ENCODE results near the gene CEP128.

Gene CEP128

DNA sequence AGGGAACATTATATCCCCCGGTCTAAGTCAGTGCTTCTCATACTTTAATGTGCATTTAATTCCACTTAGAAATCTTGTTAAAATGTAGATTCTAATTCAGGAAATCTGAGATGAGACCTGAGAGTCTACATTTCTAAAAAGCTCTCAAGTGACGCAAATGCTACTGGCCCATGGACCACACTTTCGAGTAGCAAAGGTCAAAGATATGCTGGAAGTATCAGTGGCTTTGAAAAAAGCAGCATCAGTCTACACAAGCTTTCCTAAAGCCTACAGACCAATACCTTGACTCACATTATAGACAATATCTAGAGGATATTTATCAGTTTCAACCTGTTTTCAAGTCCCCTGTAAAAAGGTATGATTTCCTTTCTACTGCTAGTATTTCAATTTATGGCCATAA lies 248.6 kb downstream of the CEP128 start:
- Histone ChIP-seq H3K9ac (ENCODE audit: low read length) (no peak overlapping the region), H3K27me3 (ENCODE audit: control insufficient read depth, insufficient read depth, low read length) (no peaks in the 10 kb centered on the region), H3K9me3 (ENCODE audit: control insufficient read depth, low read length) (no peaks in the 10 kb centered on the region), H3K36me3 (ENCODE audit: control insufficient read depth, insufficient read depth, low read length) (no peaks in the 10 kb centered on the region), H3K4me3 (ENCODE audit: low read length) (no peak overlapping the region), H3K4me1 (ENCODE audit: control insufficient read depth, insufficient read depth, low read length) (no peaks in the 10 kb centered on the region)

DNA sequence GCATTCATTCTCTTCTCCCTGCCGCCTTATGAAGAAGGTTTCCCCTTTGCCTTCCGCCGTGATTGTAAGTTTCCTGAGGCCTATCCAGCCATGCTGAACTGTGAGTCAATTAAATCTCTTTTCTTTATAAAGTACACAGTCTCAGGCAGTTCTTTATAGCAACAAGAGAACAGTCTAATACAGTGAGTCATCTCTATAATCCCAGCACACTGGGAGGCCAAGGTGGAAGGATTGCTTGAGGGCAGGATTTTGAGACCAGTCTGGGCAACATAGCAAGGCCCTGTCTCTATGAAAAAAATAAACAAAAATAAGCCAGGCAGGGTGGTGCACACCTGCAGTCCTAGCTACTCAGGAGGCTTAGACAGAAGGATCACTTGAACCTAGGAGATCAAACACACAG lies 259.9 kb downstream of the CEP128 start:
- Histone ChIP-seq H3K36me3 (ENCODE audit: control insufficient read depth, insufficient read depth, low read length) (no peaks in the 10 kb centered on the region), H3K9ac (ENCODE audit: low read length) (no peak overlapping the region), H3K4me1 (ENCODE audit: control insufficient read depth, insufficient read depth, low read length) (no peaks in the 10 kb centered on the region), H3K9me3 (ENCODE audit: control insufficient read depth, low read length) (no peaks in the 10 kb centered on the region), H3K4me3 (ENCODE audit: low read length) (no peak overlapping the region), H3K27me3 (ENCODE audit: control insufficient read depth, insufficient read depth, low read length) (no peaks in the 10 kb centered on the region)

DNA sequence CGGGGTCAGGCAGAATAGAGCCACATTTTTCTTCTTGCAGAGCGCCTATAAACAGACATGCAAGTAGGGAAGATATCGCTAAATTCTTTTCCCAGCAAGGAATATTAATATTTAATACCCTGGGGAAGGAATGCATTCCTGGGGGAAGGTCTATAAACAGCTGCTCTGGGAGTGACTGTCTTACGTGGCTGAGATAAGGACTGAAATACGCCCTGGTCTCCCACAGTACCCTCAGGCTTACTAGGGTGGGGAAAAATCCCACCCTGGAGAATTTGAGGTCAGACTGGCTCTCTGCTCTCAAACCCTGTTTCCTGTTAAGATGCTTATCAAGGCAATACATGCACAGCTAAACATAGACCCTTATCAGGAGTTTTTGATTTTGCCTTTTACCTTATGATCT lies 262.3 kb downstream of the CEP128 start:
- Histone ChIP-seq H3K27me3 (ENCODE audit: control insufficient read depth, insufficient read depth, low read length) (no peaks in the 10 kb centered on the region), H3K9ac (ENCODE audit: low read length) (no peak overlapping the region), H3K9me3 (ENCODE audit: control insufficient read depth, low read length) (no peaks in the 10 kb centered on the region), H3K4me1 (ENCODE audit: control insufficient read depth, insufficient read depth, low read length) (no peaks in the 10 kb centered on the region), H3K4me3 (ENCODE audit: low read length) (no peak overlapping the region), H3K36me3 (ENCODE audit: control insufficient read depth, insufficient read depth, low read length) (no peaks in the 10 kb centered on the region)

DNA sequence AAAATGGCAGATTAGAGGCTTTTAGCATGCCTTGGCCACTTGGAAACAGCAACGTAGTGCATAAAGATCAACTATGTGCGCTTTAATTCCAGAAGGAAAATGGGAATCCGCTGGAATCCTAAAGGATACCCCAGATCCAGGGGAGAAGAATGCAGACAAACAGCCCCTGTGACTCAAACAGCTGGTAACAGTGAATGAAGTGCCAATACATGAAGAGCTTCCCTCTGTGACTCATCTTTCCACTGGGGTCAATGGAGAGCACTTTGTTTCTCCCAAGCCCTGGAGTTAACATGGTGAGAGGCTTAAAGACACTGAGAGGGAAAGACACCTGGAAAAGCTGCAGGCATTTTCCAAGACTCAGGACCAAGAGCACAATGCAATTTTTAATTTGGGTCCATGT lies 263.1 kb downstream of the CEP128 start:
- Histone ChIP-seq H3K9ac (ENCODE audit: low read length) (no peak overlapping the region), H3K9me3 (ENCODE audit: control insufficient read depth, low read length) (no peaks in the 10 kb centered on the region), H3K27me3 (ENCODE audit: control insufficient read depth, insufficient read depth, low read length) (no peaks in the 10 kb centered on the region), H3K4me1 (ENCODE audit: control insufficient read depth, insufficient read depth, low read length) (no peaks in the 10 kb centered on the region), H3K36me3 (ENCODE audit: control insufficient read depth, insufficient read depth, low read length) (no peaks in the 10 kb centered on the region), H3K4me3 (ENCODE audit: low read length) (no peak overlapping the region)

DNA sequence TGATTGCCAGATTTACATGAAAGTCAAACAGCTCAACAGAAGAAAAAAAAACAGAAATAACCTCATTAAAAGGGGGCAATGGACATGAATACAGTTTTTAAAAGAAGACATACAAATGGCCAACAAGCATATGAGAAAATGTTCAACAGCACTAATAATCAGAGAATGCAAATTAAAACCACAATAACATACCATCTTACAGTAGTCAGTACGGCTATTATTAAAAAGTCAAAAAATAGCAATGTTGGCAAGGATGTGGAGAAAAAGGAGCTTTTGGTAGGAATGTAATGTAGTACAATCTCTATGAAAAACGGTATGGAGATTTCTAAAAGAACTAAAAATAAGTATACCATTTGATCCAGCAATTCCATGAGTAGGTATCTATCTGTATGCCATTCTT lies 272.1 kb downstream of the CEP128 start:
- H3K4me1 ChIP-seq (ENCODE audit: control insufficient read depth, insufficient read depth, low read length): peaks cover 6% of the 10 kb centered on the region
- no peaks in the 10 kb centered on the region for H3K27me3 ChIP-seq (ENCODE audit: control insufficient read depth, insufficient read depth, low read length)
- H3K36me3 ChIP-seq (ENCODE audit: control insufficient read depth, insufficient read depth, low read length): no peaks in the 10 kb centered on the region
- no peaks in the 10 kb centered on the region for H3K9me3 ChIP-seq (ENCODE audit: control insufficient read depth, low read length)
- no peak overlapping the region for H3K4me3 ChIP-seq (ENCODE audit: low read length)
- no peak overlapping the region for H3K9ac ChIP-seq (ENCODE audit: low read length)

DNA sequence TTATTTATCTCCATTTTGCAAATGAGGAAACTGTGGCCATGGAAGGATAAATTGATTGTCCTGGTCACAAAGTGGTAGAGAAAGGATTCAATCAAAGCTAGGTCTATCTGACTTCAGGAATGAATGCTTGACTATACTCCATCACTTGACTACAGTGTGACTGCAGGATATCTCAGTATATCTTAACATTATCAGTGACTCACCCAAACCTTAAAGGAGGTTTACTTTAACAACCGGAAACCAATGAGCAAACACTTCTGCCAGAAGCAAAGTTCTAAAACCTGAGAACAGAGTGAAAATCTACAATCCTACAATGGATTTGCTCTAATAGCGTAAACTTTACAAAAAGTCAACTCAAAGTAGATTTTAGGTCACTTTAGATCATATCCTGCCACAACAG lies 277.0 kb downstream of the CEP128 start:
- Histone ChIP-seq H3K36me3 (ENCODE audit: control insufficient read depth, insufficient read depth, low read length) (no peaks in the 10 kb centered on the region), H3K4me1 (ENCODE audit: control insufficient read depth, insufficient read depth, low read length) (peaks cover 10% of the 10 kb centered on the region), H3K27me3 (ENCODE audit: control insufficient read depth, insufficient read depth, low read length) (no peaks in the 10 kb centered on the region), H3K4me3 (ENCODE audit: low read length) (no peak overlapping the region), H3K9ac (ENCODE audit: low read length) (no peak overlapping the region), H3K9me3 (ENCODE audit: control insufficient read depth, low read length) (no peaks in the 10 kb centered on the region)

GRCh38 chr14:80663541-80663940 lies 278.0 kb downstream of the CEP128 start:
- no peak overlapping the region for H3K9ac ChIP-seq (ENCODE audit: low read length)
- H3K4me3 ChIP-seq (ENCODE audit: low read length): no peak overlapping the region
- H3K36me3 ChIP-seq (ENCODE audit: control insufficient read depth, insufficient read depth, low read length): no peaks in the 10 kb centered on the region
- H3K9me3 ChIP-seq (ENCODE audit: control insufficient read depth, low read length): no peaks in the 10 kb centered on the region
- no peaks in the 10 kb centered on the region for H3K27me3 ChIP-seq (ENCODE audit: control insufficient read depth, insufficient read depth, low read length)
- H3K4me1 ChIP-seq (ENCODE audit: control insufficient read depth, insufficient read depth, low read length): peaks cover 10% of the 10 kb centered on the region

GRCh38 chr14:80659783-80660182 lies 281.8 kb downstream of the CEP128 start:
- Histone ChIP-seq H3K27me3 (ENCODE audit: control insufficient read depth, insufficient read depth, low read length) (no peaks in the 10 kb centered on the region), H3K9ac (ENCODE audit: low read length) (no peak overlapping the region), H3K9me3 (ENCODE audit: control insufficient read depth, low read length) (no peaks in the 10 kb centered on the region), H3K36me3 (ENCODE audit: control insufficient read depth, insufficient read depth, low read length) (no peaks in the 10 kb centered on the region), H3K4me1 (ENCODE audit: control insufficient read depth, insufficient read depth, low read length) (peaks cover 7% of the 10 kb centered on the region), H3K4me3 (ENCODE audit: low read length) (no peak overlapping the region)

GRCh38 chr14:80658733-80659132 lies 282.8 kb downstream of the CEP128 start:
- Histone ChIP-seq H3K9me3 (ENCODE audit: control insufficient read depth, low read length) (no peaks in the 10 kb centered on the region), H3K4me3 (ENCODE audit: low read length) (no peak overlapping the region), H3K36me3 (ENCODE audit: control insufficient read depth, insufficient read depth, low read length) (no peaks in the 10 kb centered on the region), H3K27me3 (ENCODE audit: control insufficient read depth, insufficient read depth, low read length) (no peaks in the 10 kb centered on the region), H3K9ac (ENCODE audit: low read length) (no peak overlapping the region), H3K4me1 (ENCODE audit: control insufficient read depth, insufficient read depth, low read length) (no peaks in the 10 kb centered on the region)

DNA sequence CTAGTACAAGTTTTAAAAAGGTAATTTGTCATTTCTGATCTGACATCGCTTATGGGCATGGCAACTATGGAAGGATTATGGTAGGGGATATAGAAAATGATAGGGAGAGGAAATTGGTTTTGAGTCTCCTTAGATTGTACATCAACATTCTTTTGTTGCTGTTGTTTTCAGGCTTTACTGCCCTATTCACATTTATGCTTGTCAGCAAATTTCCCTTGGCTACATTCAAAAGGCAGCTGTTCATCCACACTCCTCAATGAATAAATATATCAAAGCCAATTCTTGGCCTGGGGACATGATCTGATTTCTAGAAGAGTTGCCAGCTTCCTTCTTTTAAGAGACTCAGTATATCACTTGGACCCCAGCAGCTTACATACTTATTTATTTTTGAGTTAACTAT lies 283.4 kb downstream of the CEP128 start:
- Histone ChIP-seq H3K4me3 (ENCODE audit: low read length) (no peak overlapping the region), H3K36me3 (ENCODE audit: control insufficient read depth, insufficient read depth, low read length) (no peaks in the 10 kb centered on the region), H3K27me3 (ENCODE audit: control insufficient read depth, insufficient read depth, low read length) (no peaks in the 10 kb centered on the region), H3K4me1 (ENCODE audit: control insufficient read depth, insufficient read depth, low read length) (no peaks in the 10 kb centered on the region), H3K9ac (ENCODE audit: low read length) (no peak overlapping the region), H3K9me3 (ENCODE audit: control insufficient read depth, low read length) (no peaks in the 10 kb centered on the region)

DNA sequence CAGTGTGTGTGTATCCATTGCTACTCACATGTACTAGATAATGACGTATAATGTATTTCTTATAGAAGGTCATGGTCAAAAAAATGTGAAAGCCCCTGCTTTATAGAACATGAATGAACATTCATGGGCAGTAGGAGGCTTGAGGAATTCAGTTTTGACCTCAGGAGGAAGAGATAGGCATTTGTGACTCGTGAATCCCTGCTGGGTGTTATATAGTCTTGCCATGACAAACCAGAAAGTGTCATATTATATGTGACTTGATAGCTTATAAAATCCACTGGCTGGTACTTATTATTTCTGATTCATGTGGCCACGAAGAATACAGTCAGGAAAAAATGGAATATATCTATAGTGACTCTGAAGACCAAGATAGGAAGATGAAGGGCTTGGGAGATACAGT lies 287.6 kb downstream of the CEP128 start:
- Histone ChIP-seq H3K4me3 (ENCODE audit: low read length) (no peak overlapping the region), H3K36me3 (ENCODE audit: control insufficient read depth, insufficient read depth, low read length) (no peaks in the 10 kb centered on the region), H3K27me3 (ENCODE audit: control insufficient read depth, insufficient read depth, low read length) (no peaks in the 10 kb centered on the region), H3K9ac (ENCODE audit: low read length) (no peak overlapping the region), H3K4me1 (ENCODE audit: control insufficient read depth, insufficient read depth, low read length) (no peaks in the 10 kb centered on the region), H3K9me3 (ENCODE audit: control insufficient read depth, low read length) (no peaks in the 10 kb centered on the region)

DNA sequence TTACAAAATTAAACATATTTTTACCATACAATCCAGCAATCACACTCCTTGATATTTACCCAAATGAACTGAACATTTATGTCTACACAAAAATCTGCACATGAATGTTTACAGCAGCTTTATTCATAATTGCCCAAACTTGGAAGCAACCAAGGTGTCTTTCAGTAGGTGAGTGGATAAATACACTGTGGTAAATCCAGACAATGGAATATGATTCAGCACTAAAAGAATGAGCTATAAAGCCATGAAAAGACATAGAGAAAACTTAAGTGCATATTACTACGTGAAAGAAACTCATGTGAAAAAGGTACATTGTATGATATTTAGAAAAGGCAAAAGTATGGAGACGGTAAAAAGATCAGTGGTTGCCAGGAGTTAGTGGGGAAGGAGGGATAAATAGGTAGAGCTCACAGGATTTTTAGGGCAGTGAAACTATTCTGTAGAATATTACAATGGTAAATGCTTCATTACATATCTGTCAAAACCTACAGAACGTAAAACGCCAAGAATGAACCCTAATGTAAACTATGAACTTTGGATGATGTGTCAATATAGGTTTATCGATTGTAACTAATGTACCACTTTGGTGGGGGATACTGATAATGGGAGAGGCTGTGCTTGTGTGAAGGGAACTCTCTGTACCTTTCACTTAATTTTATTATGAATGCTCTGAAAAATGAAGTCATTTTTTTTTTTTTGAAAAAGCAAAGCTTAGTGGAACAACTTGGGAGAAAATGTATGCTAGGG lies 295.7 kb downstream of the CEP128 start:
- Histone ChIP-seq H3K9ac (ENCODE audit: low read length) (no peak overlapping the region), H3K4me1 (ENCODE audit: control insufficient read depth, insufficient read depth, low read length) (no peaks in the 10 kb centered on the region), H3K36me3 (ENCODE audit: control insufficient read depth, insufficient read depth, low read length) (no peaks in the 10 kb centered on the region), H3K4me3 (ENCODE audit: low read length) (no peak overlapping the region), H3K9me3 (ENCODE audit: control insufficient read depth, low read length) (no peaks in the 10 kb centered on the region), H3K27me3 (ENCODE audit: control insufficient read depth, insufficient read depth, low read length) (no peaks in the 10 kb centered on the region)

DNA sequence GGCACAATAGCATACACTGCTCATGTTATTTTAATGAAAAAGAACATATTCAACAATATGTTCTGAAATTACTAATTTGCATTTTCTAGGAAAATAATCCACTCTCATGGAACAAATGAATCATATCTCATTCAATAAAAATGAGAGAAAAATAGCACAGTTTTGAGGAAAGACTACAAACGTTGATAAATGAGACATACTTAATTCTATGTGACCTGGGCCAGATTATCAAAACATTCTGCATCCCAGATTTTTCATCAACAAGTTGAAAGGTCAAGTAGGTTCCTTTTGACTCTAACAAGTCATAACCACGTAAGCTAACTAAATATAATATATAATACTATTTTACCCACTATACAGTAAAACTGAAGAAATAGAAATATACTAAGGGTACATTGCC lies 296.7 kb downstream of the CEP128 start:
- H3K36me3 ChIP-seq (ENCODE audit: control insufficient read depth, insufficient read depth, low read length): no peaks in the 10 kb centered on the region
- no peaks in the 10 kb centered on the region for H3K4me1 ChIP-seq (ENCODE audit: control insufficient read depth, insufficient read depth, low read length)
- H3K27me3 ChIP-seq (ENCODE audit: control insufficient read depth, insufficient read depth, low read length): no peaks in the 10 kb centered on the region
- no peak overlapping the region for H3K9ac ChIP-seq (ENCODE audit: low read length)
- H3K9me3 ChIP-seq (ENCODE audit: control insufficient read depth, low read length): no peaks in the 10 kb centered on the region
- H3K4me3 ChIP-seq (ENCODE audit: low read length): no peak overlapping the region
